ENCODE measurements around the gene AQP7.
"Not testable (repeated sequence)": the region's sequence is repeated elsewhere in the genome, so short reads cannot be mapped to it uniquely, and the experiment has no call there.

AQP7 gene

GRCh38 chr9:33402371-33402770 is at the start of gene AQP7:
Gene AQP7, minus strand, starts transcription at chr9:33402568. Its CDS starts 1,306 bp downstream, at chr9:33401262.
- DNase-seq (ENCODE audit: low read depth), result not testable (repeated sequence)

GRCh38 chr9:33450621-33451146 is 48.3 kb upstream of the AQP7 start:
- no peak for DNase-seq (ENCODE audit: low read depth)

GRCh38 chr9:33449715-33450114 is 47.3 kb upstream of the AQP7 start:
- DNase-seq (ENCODE audit: low read depth), result no peak

- DNase-seq (ENCODE audit: low read depth), result no peak
Observed at GRCh38 chr9:33447799-33448553, 45.6 kb upstream of the AQP7 start.

- peak; percentile 61 for DNase-seq (ENCODE audit: low read depth)
Observed at GRCh38 chr9:33446946-33447798, 44.8 kb upstream of the AQP7 start, which contains the start of gene AQP3. Gene AQP3, minus strand, starts transcription at chr9:33447593. Its CDS starts 63 bp downstream, at chr9:33447530.

- no peak for DNase-seq (ENCODE audit: low read depth)
Observed at GRCh38 chr9:33446240-33446945, 44.0 kb upstream of the AQP7 start.

- DNase-seq (ENCODE audit: low read depth), result no peak
Observed at GRCh38 chr9:33445389-33446239, 43.2 kb upstream of the AQP7 start.

- DNase-seq (ENCODE audit: low read depth), result no peak
Observed at GRCh38 chr9:33443464-33444154, 41.2 kb upstream of the AQP7 start.

- DNase-seq (ENCODE audit: low read depth), result no peak
Observed at GRCh38 chr9:33443047-33443446, 40.7 kb upstream of the AQP7 start.

- no peak for DNase-seq (ENCODE audit: low read depth)
Observed at GRCh38 chr9:33442125-33442524, 39.8 kb upstream of the AQP7 start.

- no peak for DNase-seq (ENCODE audit: low read depth)
Observed at GRCh38 chr9:33440609-33441008, 38.2 kb upstream of the AQP7 start.

GRCh38 chr9:33440204-33440603 is 37.8 kb upstream of the AQP7 start:
- no peak for DNase-seq (ENCODE audit: low read depth)

- no peak for DNase-seq (ENCODE audit: low read depth)
Observed at GRCh38 chr9:33439731-33440130, 37.4 kb upstream of the AQP7 start.

- DNase-seq (ENCODE audit: low read depth), result no peak
Observed at GRCh38 chr9:33438926-33439680, 36.7 kb upstream of the AQP7 start.

- no peak for DNase-seq (ENCODE audit: low read depth)
Observed at GRCh38 chr9:33437898-33438297, 35.5 kb upstream of the AQP7 start.

- DNase-seq (ENCODE audit: low read depth), result no peak
Observed at GRCh38 chr9:33437205-33437604, 34.8 kb upstream of the AQP7 start.

- DNase-seq (ENCODE audit: low read depth), result no peak
Observed at GRCh38 chr9:33436445-33436844, 34.1 kb upstream of the AQP7 start.

- DNase-seq (ENCODE audit: low read depth), result no peak
Observed at GRCh38 chr9:33435821-33436277, 33.5 kb upstream of the AQP7 start.

- no peak for DNase-seq (ENCODE audit: low read depth)
Observed at GRCh38 chr9:33434317-33435105, 32.1 kb upstream of the AQP7 start.
